ENCODE data around the gene ASB1.

- TF ChIP-seq ZFP30 (CRISPR knock-in tag; IDR thresholded peaks at IDR 0.05) (no peak), RARB (CRISPR knock-in tag; IDR thresholded peaks at IDR 0.05) (no peak), POU6F1 (CRISPR knock-in tag; IDR thresholded peaks at IDR 0.05; ENCODE audit: borderline replicate concordance, low read depth) (no peak), SNAI2 (CRISPR knock-in tag; IDR thresholded peaks at IDR 0.05) (no peak), ZNF565 (CRISPR knock-in tag; conservative IDR thresholded peaks at IDR 0.05; ENCODE audit: low read depth) (no peak), BACH2 (CRISPR knock-in tag; IDR thresholded peaks at IDR 0.05; ENCODE audit: borderline replicate concordance) (no peak), PPARA (CRISPR knock-in tag; IDR thresholded peaks at IDR 0.05; ENCODE audit: borderline replicate concordance) (no peak)
These were observed 43.6 kb upstream of the ASB1 start for GRCh38 chr2:238383135-238383534.
